ENCODE measurements around the gene CHST1. TPM values are rescaled to one million over a fixed set of nuclear protein-coding genes. Genes with fewer than 3 reads are reported as not detected.

CHST1 gene
- total RNA-seq: under 0.01 TPM

GRCh38 chr11:45665206-45665932, at the start of gene CHST1:
Gene CHST1 (minus strand): TSS chr11:45665622. CDS start chr11:45650923, 14,699 bp downstream.
- DNase-seq (ENCODE audit: low read depth in 2 of 3, low spot score in 2 of 3): peak in 1 of 3 donors; percentile 18

- DNase-seq (ENCODE audit: low read depth in 2 of 3, low spot score in 2 of 3): no peak
Measured at GRCh38 chr11:45713573-45713972, 48.2 kb upstream of the CHST1 start.

GRCh38 chr11:45710561-45710960, 45.1 kb upstream of the CHST1 start:
- DNase-seq (ENCODE audit: low read depth in 2 of 3, low spot score in 2 of 3): no peak

DNA sequence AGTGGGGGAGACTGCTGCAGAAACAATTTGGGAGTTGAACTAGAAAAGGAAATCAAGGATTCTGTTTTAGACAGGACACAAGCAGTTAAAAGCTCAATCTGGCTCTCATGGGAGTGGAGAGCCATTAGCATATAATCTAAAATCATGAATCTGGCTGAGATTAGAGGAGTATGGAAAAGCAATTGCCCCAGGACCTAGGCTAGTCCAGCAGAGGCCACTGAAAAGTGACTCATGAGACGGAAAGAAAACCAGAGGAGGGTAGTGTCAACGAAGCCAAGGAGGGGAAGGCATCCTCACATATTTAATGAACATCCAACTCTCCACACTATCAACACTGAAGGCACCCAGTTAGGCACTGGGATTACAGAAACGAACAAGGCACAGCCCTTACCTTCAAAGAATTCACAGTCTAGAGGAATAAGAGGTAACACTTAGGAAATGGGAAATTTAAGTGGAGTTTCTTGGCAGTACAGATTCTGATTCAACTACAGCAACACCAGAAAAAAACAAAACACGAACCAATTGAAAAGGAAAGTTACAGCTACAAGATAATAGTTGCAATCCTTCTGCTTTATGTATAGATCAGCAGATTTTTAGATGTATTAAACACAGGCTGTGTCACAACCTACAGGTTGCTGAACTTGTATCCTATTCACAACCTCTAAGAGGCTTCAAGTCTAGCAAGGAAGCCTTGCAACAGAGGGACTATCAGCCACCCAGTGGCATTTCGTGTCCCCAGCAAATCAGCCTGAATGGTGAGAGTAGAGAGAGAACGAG, 43.7 kb upstream of the CHST1 start:
- no peak for DNase-seq (ENCODE audit: low read depth in 2 of 3, low spot score in 2 of 3)

DNA sequence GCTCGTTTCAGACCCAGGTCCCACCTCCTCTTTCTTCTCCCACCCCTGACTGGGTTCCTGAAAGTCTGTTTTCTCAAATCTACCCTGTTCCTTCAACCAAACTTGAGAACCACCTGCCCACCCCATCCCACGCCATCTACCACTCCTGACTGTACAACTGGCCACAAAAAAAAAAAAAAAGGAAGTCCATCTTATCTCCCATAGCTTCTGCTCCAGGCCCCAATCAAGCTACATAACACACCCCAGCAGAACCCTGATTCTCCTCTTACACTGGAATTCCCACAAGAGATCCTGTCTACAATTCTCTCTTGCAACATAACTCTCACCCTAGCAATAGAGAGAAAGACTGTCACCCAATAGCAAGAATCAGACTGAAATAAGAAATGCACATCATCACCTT, 39.2 kb upstream of the CHST1 start:
- DNase-seq (ENCODE audit: low read depth in 2 of 3, low spot score in 2 of 3): peak in 1 of 3 donors; percentile 18

DNA sequence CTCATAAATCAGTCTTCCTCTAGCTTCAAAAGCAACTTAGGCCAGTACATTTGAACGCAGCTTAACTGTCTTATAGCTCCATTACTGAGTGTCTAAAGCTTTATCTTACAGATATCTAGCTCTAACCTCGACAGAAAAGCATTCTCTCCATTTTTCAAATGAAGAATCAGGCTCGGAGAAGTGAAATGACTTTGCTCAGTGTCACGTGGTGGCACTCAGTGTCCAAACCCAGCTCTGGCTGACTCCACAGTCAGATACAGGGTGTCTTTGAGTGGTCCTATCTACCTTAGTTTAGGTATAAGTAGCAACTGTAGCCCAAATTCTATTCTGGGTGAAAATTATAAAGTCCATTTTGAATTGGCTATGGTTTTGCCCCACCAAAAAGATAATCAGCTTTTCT, 38.7 kb upstream of the CHST1 start:
- DNase-seq (ENCODE audit: low read depth in 2 of 3, low spot score in 2 of 3): no peak

DNA sequence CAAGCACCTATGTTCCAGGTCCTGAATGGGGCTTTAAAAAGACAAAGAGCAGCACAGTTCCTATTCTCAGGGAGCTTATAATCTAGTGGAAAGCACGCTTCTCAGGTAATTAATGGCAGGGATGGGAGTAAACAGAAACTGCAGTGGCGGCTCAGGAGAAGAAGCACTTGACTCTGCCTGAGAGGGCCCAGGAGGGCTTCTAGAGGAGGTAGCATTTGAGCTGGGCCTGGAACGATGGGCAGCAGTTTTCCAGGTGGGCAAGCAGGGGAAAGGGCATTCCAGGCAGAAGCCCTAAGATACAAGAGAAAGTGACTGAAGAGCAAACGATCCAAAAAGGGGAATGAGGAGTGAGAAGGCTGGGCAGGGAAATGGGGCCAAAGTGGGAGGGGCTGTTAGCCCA, 37.1 kb upstream of the CHST1 start:
- DNase-seq (ENCODE audit: low read depth in 2 of 3, low spot score in 2 of 3): no peak

DNA sequence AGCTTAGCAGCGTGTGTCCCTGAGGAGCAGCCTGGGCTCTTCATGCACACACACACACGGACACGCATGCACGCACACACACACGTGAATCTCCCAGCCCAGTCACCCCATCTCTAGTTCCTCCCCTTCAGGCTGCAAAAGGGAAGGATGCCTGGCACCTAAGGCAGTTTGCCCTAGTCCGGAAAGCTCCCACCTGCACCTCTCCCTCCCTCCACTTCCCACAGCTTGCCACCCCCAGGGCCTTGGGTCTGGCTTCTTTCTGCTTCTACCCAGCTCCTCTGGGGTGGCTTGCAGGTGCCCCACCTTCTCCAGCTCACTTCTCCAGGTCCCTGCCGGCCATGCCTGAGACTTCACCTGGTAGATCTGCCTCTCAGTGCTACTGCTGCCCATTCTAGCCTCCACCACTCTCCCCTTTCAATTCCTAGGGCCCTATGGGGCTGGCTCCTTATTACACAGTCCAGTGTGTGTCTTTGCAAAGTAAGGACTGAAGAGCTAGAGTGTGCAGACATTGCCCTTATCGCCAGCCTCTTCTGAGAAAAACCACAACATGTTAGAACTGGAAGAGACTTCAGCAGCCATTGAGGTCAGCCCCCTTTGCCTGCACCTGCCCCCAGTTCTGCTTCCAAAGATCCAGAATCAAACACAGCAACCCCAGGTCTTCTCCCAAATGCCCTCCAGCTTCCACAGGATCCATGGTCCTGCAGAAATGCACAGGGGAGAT, 33.5 kb upstream of the CHST1 start:
- no peak for DNase-seq (ENCODE audit: low read depth in 2 of 3, low spot score in 2 of 3)

- peak in 1 of 3 donors; percentile 23 for DNase-seq (ENCODE audit: low read depth in 2 of 3, low spot score in 2 of 3)
Measured at GRCh38 chr11:45692808-45693453, 27.5 kb upstream of the CHST1 start.

GRCh38 chr11:45688472-45689033, 23.1 kb upstream of the CHST1 start:
- no peak for DNase-seq (ENCODE audit: low read depth in 2 of 3, low spot score in 2 of 3)

DNA sequence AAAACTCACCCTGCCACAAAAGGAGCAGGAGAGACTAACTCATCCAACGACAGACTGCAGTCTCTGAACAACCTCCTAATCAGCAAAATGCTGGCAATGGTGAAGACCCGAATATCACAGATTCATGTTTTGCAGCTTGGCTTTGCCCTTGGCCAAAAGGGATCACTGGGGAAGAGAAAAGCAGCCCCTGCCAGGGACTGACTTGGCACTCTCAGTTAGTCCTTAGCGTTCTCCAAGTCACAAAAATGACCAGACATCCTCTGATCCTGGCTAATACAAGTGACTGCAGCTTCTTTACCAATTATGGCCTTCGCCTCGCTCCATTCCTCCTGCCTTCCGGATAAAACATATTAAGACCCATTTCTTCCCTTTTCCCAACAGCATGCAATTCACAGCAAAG, 22.4 kb upstream of the CHST1 start:
- no peak for DNase-seq (ENCODE audit: low read depth in 2 of 3, low spot score in 2 of 3)

DNA sequence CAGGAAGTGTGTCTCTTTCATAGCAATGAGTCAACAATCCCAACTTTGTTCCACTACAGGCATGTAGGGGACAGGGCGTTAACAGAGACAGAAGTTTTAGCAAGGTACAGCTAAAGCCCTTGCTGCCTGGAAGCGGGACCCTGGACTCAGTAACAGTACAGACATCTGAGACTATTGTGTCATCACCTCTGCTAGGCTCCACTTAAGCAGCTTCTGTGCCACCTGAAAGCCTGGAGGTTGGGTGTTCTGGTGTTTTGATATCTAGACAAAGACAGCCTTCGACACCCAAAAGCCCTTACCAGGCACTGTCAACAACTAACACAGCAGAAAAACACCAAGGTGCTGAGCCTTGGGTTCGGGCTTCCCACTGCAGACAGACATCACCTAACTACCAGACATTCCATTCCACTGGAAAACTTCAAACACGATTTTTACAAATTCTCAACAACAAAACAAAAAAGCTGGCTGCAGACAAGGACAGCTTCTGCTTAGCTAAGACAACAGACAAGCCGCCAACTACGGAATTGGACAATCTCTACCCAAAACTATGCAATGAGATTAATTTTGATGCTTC, 20.6 kb upstream of the CHST1 start:
- DNase-seq (ENCODE audit: low read depth in 2 of 3, low spot score in 2 of 3): no peak

GRCh38 chr11:45684440-45684839, 19.0 kb upstream of the CHST1 start:
- DNase-seq (ENCODE audit: low read depth in 2 of 3, low spot score in 2 of 3): no peak

DNA sequence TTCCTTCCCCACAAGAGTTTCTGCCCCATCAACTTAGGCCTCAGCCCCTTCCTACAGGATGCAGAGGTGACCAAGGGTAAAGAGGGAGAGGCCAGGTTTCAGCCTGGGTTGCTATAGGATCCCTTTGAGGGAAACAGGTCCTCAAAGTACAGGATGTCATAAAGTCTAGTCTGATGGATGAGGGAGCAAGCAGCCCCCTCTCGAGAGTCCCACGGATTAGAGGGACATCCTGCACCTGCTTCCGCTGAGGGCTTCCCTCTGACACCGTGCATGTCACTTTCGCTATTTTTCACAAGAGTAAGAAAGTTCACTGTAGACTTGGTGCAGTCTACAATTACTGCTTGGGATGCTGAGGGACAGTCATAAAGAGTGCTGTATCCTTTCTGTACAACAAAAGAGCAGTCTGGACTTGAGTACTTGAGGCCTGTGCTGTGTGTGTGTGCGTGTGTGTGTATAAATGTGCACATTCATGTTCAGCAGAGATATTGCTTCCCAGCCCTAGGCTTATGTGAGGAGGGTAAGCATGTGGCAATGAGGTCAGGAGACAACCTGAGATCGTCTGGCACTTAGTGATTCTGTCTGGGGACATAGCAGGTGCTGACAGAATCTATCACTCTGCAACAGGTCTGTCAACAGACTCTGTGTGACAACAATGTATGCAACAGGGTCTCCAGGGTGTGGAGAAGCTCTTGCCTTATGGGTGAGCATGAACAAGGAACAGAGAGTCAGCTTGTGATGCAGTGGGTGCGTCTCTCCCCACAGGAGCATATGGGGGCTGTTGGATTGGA, 18.0 kb upstream of the CHST1 start:
- peak in 1 of 3 donors; percentile 58 for DNase-seq (ENCODE audit: low read depth in 2 of 3, low spot score in 2 of 3)

DNA sequence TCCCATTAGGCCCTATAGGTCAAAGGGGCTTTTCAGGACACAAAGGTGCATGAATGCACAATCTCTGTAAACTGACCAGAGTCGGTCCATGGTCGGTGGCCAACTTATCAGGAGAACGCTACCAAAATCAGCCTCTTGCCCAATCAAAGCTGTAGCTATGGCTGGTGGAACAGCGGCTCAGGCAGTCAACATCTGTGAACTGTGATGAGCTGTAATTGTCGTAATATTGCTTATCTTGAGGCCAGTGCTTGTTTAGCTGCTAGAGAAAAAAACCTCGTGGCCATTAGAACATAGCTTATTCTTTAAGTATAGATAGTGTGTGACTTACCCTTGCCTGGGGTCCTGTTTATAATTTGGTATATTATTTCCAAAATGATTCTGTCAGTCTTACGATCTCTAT, 14.4 kb upstream of the CHST1 start:
- DNase-seq (ENCODE audit: low read depth in 2 of 3, low spot score in 2 of 3): no peak

DNA sequence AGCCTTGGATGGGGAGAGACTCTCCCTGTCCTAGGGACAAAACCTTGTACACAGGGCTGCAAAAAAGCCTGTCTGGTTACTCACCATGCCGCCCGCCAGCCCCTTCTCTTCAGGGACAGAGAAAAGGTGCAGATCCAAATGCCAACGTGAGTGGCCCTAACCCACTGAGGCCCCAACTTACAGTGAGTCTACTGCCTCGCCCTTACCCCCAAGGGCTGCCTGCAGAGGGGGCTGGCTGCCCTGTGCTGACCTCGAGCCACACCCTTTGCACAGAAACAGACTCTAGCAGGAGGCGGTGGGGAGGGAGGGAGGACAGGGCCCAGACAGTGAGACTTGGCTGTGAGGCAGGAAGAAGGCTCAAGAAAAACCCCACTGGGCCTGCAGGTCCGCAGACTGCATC, 13.6 kb upstream of the CHST1 start:
- DNase-seq (ENCODE audit: low read depth in 2 of 3, low spot score in 2 of 3): no peak

GRCh38 chr11:45677770-45678512, 12.5 kb upstream of the CHST1 start:
- DNase-seq (ENCODE audit: low read depth in 2 of 3, low spot score in 2 of 3): no peak

GRCh38 chr11:45676522-45677095, 11.2 kb upstream of the CHST1 start:
- DNase-seq (ENCODE audit: low read depth in 2 of 3, low spot score in 2 of 3): no peak

Measured in hematopoietic multipotent progenitor cell (in vitro differentiated cells).